ACHN (cell line): ENCODE data around the gene BSND.
"Not testable (repeated sequence)": the region's sequence is repeated elsewhere in the genome, so short reads cannot be mapped to it uniquely, and the experiment has no call there.

Source experiments
- DNase-seq: peaks from one replicate; pipeline ENCODE4 v3.0.0-alpha.2; 2015
- in situ Hi-C: cut with HindIII; loops from 2 replicates; pipeline ENCODE4 v1.10.0; 2017; ENCODE audit warnings: low sequenced_read_pairs, low pct_ligation_motif_present, low pct_unique_long_range_greater_than_20kb

The BSND gene

DNA sequence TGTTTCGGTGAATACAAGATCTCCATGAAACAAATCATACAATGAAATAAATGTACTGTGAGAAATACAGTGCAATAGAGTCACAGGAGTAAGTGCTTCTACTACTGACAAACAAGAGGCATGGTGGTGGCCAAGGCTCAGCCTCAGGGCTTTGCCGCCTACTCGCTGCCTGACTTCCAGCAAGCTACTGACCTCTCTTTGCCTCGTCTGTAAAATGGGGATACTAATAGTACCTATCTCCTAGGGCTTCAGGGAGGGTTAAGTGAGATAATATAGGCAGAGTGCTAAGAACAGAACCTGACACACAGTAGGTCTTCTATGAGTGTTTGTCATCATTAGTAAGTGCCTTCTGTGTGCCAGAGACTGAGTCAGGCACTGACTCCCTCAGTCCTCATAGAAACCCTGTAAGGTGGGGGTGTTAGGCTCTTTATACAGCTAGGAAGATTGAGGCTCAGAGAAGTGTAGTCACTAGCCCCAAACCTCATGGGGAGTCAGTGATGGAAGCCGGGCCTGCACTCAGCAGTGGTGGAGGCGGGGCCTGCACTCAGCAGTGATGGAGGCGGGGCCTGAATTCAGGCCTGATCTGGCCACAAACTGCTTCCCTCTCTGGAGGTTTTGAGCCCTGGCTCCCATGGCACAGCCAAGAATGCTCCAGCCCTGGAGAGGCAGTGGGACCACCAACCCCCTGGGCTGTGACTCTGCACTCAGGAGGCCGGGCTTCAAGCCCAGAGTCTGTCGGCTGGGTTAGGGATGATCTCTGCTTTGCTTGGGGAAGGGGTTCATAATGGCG, 6.8 kb downstream of the BSND start:
- in situ Hi-C loops, result no loop called here

DNA sequence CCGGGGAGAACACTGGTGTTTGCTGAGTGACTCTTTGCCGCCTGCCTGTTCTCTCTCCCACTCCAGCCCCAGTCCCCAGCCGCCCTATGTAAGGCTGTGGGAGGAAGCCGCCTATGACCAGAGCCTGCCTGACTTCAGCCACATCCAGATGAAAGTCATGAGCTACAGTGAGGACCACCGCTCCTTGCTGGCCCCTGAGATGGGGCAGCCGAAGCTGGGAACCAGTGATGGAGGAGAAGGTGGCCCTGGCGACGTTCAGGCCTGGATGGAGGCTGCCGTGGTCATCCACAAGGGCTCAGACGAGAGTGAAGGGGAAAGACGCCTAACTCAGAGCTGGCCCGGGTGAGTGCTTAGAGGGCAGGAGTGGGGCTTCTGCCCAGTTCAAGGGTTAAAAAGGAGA, 8.2 kb downstream of the BSND start:
- no peak for DNase-seq
- in situ Hi-C loops, result no loop called here

More for the DNA sequence above, 6.8 kb downstream of the BSND start:
- DNase-seq, result no peak

DNA sequence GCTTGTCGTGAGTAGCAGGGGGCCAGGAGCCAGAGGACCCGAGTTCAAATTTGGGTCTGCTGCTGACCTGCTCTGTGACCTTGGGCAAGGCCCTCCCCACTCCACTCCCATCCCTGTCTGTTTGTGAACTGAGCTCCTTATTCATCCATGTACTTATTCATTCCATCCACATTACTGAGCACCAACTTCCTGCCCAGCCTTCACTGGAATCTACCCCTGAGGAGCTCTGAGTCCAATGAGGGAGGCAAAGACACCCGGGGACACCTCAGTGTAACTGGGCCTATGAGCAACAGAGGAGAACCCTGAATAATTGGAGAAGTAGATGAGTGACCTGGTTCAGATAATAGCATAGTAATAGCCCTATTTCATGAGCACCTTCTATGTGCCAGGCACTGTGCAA, 8.9 kb downstream of the BSND start:
- in situ Hi-C loops, result no loop called here
- DNase-seq, result peak; percentile 33

DNA sequence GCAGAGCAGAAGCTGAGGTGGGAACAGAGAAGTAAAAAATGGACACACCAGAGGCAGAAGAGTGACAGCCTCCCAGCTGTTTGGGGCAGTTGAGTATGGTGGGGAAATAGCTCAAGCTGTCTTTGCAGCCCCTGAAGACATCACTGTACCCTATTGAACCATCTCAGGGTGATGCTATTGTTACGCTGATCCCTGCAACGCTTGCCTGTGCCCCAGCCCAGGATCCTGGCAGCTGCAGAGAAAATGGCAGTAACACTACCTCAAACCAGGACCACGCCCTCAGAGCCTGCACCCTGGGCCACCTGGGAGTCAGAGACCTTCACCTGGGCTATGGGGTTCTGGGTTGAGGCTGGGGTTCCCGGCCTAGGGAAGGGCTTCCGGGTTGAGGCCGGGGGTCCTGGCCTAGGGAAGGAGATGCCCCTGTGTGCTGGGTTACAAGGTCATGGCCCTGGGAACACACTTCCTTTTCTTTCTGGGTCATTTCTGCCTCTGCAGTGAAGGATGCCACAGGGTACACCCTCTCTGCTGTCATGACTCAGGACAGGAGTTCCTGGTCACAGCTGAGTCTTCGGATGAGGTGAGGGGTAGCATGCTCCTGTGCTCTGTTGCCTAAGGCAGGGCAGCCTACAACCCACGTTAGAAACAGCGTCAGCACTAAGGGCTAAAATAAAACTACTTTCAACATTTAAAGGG, 11.6 kb downstream of the BSND start:
- no peak for DNase-seq
- in situ Hi-C loops, result no loop called here

DNA sequence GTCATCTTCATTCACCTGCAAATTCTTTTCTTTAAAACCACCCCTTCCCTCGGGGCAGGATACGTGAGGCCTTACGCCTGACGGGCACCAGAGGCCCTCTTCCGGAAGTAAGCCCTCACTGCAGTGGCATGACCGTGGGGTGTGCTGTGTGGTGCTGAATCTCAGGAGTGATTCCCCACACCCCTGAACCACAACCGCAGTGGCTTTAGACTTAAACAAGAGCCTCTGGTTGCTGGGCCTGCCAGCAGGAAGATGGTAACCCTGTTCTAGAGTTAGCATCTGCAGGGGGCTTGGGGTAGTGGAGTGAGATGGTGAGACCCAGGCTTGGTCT, 12.1 kb downstream of the BSND start:
- no peak for DNase-seq
- in situ Hi-C loops, result no loop called here

DNA sequence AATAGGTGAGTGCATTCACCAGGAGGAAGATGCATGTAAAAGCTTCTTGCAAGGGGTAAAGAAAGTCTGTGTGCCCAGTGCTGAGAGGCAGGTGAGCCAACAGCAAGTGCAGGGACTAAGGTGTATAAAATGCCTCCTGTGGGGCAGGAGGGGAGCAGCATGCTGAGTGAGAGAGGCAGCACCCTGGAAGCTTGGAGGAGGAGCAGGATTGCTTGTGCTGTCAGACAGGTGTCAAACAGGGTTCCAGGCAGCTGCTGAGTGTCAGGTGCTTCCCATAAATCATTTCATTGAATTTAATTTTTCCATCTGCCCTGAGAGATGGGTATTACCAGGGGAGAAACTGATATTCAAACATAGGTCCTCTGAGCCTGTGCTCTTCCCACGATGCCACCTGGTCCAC, 13.9 kb downstream of the BSND start:
- DNase-seq, result no peak
- in situ Hi-C loops, result no loop called here

DNA sequence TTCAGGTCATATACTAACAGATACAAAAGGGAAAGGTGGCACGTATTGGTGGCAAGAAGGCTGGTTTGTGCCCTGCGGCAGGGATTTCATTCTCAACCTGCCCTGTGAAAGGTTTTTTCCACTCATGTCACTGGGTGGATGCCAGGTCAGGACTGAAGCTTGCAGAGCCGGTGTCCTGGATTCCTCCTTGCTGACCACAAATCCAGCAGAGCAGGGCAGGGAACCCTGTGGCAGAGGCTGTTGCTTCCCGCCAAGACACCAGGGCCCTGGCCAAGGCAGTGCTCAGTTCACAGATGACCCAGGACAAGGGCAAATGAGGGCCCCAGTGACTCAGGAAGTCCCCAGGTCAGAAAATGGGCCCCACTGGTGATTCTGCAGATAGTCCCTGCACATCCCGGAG, 16.4 kb downstream of the BSND start:
- no peak for DNase-seq
- in situ Hi-C loops, result no loop called here

DNA sequence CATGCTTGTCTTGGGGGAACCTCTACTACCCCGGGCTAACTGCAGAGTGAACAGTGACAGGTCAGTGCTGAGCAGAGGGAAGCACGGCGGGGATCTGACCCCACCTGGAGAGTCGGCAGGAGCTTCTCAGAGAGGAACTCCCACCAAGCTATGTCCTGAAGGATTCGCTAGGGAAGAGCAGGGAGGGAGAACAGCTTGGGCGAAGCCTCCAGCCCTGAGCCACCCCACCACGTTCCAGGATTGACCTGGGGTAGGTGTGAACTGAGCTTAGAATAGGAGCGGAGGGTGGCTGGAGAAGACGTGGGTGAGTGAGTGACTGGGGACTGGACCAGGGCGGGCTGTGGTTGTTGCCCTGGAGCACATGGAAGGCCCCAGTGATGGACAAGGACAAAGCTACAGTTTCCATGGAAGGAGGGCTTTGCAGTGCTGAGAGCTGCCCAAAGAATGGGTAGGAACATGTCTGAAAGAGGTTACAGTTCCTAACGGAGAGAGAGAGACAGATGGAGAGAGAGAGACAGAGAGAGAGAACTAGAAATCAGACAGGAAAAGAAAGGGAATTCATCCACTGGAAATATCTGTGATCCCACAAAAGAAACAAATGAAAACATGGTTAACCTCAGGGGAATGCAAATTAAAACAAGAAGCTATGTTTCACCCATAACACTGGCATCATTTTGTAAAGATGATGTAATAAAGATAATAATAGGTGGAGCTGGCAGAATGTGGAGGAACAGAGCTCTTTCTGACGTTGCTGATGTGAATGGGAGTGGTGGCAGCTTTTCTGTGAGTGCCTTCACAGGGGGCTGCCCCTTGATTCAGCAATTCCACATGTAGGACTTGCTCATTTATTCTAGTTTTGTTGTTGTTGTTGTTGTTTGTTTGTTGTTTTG, 17.2 kb downstream of the BSND start:
- in situ Hi-C loops, result no loop called here
- DNase-seq, result no peak

DNA sequence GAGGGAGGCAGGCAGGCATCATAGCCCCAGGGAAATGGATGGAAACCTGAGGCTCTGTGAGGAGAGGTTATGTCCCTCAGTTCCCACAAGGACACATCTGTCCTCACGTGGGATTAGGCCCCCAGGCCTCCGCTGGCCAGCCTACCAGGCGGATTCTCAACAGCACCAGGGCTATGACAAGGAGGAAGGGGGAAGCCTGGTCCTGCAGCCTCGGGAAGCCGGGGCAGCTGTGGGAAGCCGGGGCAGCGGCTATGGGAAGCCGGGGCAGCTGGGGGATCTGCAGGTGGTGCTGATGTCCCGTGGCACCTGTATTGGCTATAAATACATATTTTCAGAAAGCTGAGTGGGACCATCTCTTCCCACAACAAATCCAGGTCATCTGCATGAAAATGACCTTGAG, 19.7 kb downstream of the BSND start:
- in situ Hi-C loops, result no loop called here
- no peak for DNase-seq

DNA sequence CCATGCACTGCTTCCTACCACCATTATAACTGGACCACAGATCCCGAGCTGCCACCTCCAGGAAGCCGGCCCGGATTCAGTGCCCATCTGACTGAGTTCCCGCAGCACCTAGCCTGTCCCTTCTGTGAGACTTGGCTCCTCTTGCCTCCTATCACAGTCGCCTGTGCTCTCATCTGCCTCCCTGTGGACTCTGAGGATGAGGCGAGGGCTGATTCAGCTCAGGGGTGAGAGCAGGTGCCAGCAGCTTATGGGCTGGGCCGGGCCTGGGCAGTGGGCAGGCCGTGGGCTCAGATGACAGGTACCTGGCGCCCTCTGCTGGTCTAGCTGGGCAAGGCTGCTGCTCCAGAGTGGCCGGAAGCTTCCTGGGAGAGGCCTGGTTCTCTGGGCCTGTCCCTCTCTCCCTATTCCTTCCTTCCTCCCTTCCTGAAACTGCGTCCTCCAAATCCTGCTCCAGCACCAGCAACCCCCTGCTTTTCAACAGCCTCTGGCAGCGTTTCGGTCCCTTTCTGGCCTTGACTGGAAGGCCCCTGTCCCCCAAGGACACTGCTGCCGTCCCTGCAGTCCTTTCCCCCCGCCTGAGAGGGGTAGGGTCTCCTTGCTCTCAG, 23.3 kb downstream of the BSND start:
- in situ Hi-C loops, result no loop called here
- DNase-seq, result peak; percentile 92

DNA sequence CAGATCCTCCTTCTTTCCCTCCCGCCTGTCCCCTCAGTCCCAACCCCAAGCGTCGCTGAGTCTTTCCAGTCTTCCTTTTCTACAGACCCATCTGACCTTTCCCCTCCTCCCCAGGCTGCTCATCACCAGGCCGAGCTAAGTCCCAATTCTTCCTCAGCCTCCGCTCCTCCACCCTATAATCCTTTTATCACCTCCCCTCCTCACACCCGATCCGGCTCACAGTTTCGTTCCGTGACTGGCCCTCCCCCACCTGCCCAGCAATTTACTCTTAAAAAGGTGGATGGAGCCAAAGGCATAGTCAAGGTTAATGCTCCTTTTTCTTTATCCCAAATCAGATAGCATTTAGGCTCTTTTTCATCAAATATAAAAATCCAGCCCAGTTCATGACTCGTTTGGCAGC, 25.4 kb downstream of the BSND start:
- in situ Hi-C loops, DNase-seq: not testable (repeated sequence)

DNA sequence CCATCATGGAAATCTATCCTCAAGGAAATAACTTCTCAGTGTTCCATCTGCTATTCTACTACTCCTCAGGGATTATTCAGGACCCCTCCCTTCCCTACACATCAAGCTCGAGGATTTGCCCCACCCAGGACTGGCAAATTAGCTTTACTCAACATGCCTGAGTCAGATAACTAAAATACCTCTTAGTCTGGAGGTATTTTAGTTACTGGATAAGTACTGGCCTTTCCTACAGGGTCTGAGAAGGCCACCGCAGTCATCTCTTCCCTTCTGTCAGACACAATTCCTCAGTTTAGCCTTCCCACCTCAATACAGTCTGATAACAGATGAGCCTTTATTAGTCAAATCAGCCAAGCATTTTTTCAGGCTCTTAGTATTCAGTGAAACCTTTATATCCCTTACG, 27.9 kb downstream of the BSND start:
- in situ Hi-C loops, DNase-seq: not testable (repeated sequence)

DNA sequence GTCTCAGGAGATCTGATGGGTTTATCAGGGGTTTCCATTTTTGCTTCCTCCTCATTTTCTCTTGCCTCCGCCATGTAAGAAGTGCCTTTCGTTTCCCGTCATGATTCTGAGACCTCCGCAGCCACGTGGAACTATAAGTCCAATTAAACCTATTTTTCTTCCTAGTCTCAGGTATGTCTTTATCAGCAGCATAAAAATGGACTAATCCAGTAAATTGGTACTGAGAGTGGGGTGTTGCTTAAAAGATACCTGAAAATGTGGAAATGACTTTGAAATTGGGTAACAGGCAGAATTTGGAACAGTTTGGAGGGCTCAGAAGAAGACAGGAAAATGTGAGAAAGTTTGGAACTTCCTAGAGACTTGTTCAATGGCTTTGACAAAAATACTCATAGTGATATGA, 32.4 kb downstream of the BSND start:
- in situ Hi-C loops, DNase-seq: not testable (repeated sequence)

DNA sequence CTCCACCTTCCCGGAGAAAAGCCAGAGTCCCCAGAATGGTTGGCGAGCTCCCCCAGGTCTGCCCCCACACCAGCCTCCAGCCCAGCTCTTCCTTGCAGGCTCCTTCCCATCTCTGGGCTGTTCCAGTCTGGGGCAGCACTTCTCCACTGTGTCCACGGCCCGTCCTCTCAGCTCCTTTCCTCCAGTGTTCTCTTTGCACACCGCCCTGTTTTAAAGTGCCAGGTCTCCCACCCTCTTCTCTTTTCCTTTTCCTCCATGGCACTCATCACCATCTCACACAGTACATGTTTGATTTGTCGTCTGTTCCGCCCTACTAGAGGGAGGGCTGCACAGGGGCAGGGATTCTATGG, 34.5 kb downstream of the BSND start:
- no peak for DNase-seq
- in situ Hi-C loops, result no loop called here

DNA sequence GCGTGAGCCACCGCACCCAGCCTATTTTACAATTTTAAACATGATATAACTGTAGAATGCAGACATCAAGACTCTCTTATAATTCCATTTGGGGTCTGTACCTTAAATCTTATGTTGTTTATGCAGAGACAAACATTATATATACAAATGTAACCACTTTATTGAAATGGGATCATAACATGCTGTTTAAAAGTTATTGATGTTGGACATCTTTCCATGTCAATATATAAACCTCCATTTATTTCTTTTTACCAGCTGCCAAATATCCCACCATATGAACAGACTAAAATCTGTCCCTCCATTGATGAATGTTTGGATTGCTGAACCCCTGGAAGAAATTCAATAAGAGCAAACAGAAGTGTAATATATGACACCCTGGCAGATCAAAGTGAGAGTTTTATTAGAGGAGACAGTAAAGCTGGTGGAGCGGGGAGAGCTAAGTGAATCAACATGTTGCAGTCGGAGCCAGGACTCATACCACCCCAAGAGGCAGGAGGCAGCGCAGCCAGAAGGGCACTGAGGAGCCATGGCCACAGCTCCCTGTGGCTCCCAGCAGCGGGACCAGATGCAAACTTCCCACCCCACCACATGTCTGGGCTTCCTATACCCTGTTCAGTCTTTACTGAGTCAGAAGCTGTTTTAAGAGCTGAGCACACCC, 35.9 kb downstream of the BSND start:
- in situ Hi-C loops, result no loop called here
- no peak for DNase-seq

DNA sequence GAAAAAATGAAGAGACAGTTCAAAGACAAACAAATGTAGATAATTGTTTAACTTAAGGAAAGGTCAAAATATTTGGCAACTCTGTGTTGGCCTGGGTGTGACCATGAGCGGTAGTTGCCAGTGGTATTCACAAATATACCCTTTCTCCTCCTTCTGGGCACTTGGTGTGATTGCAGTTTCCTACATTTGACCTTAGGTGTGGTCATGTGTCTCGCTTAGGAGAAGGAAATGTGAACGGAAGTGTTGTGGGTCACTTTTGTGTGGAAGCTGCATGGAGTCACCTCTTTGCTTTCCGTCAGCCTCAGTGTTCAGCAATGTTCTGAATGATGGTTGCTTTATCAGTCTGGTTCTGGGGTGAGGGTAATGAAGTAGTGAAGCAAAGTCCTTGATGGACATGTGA, 37.2 kb downstream of the BSND start:
- DNase-seq, result no peak
- in situ Hi-C loops, result no loop called here

DNA sequence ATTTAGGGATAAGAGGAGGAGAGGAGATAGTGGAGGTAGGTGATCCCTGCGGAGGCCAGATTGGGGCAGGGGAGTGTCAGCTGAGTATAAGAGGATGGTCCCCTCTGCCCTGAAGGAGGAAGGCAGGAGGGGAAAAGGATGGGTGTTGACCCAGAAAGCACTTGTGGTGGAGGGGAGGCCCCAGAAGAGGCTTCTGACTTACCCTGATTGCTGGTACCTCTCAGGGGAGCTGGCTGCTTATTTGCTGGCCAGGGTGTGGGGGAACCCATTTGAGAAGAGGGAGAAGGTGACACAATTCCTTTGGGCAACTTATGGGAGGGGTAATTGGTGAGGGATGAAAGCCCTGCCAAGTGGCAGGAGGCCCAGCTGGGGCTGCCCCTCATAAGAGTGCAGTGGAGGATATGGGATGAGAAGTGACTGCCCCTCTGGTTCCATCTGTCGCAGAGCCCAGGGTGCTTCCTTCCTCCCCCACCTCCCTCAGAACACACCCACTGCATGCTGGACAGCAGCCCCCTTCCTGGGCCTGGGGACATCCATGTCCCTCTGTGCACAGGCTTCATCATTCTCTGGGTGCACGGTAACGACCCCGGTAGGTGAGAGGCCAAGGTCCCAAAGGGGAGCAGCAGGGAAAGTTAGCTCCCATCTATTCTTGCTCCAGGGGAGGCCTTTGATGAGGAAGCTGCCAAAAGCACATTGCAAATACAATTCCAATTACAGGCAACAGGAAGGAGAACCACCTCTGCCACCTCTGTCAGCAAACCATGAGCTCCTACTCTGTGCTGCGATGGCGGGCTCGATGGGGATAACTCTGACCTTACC, 39.2 kb downstream of the BSND start:
- no peak for DNase-seq
- in situ Hi-C loops, result no loop called here

DNA sequence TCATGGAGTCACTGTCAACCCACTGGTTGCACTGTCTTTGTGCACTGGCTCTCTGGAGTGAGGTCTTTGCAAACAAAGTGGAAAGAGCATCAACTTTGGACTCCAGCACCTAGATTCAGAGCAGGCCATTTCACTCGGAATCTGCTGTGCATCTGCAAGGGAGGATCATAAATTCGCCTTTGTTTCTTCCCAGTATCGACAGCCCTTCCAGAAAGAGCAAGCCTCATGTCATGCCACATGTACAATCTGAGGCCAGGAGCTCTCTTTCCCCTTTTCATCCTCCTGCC, 39.8 kb downstream of the BSND start:
- in situ Hi-C loops, result no loop called here
- no peak for DNase-seq
